ENCODE results near the gene UBTD2. TPM values are rescaled to one million over a fixed set of nuclear protein-coding genes. Genes with fewer than 3 reads are reported as not detected.

Gene UBTD2
- total RNA-seq, 1 experiment from 2014 or later, result 42.6 TPM

GRCh38 chr5:172315587-172316493 is 32.3 kb upstream of the UBTD2 start:
- no peak overlapping the region for H3K18ac ChIP-seq (ENCODE audit: insufficient read length, low read depth, low read length)
- H3K27ac ChIP-seq (ENCODE audit: insufficient read length, low read depth, low read length), result no peak overlapping the region

More at GRCh38 chr5:172315587-172316493, 32.3 kb upstream of the UBTD2 start:
- Histone ChIP-seq H2BK120ac (ENCODE audit: low read depth, low read length, poor library complexity, severe bottlenecking) (no peak overlapping the region), H4K20me1 (ENCODE audit: control insufficient read depth, insufficient read depth, insufficient read length) (no peaks in the 10 kb centered on the region), H2AFZ (ENCODE audit: low read length) (no peak overlapping the region), H3K23me2 (ENCODE audit: insufficient read length, low read depth, low read length, poor library complexity, severe bottlenecking) (no peaks in the 10 kb centered on the region), H3K56ac (ENCODE audit: insufficient read length, low read depth, low read length) (no peak overlapping the region), H3K4ac (ENCODE audit: low read depth, low read length) (no peak overlapping the region), H3K27me3 (ENCODE audit: insufficient read depth, low read length) (no peaks in the 10 kb centered on the region), H3K79me1 (ENCODE audit: insufficient read depth, low read depth, low read length, poor library complexity, severe bottlenecking) (no peaks in the 10 kb centered on the region), H4K91ac (ENCODE audit: insufficient read length, low read depth, low read length) (no peak overlapping the region), H3T11ph (ENCODE audit: low read length) (no peak overlapping the region), H3K14ac (ENCODE audit: insufficient read depth, low read length) (no peak overlapping the region), H3K79me2 (ENCODE audit: insufficient read depth, low read length) (no peaks in the 10 kb centered on the region), H3K9me3 (ENCODE audit: control insufficient read depth, low read depth, low read length) (no peaks in the 10 kb centered on the region), H3K4me2 (ENCODE audit: insufficient read depth, insufficient read length, low read length) (no peak overlapping the region), H2BK5ac (ENCODE audit: insufficient read length, low read length) (no peak overlapping the region), H2BK15ac (ENCODE audit: low read depth, low read length) (no peak overlapping the region), H4K8ac (replicated peaks; ENCODE audit: insufficient read length, low read depth, low read length) (no peak overlapping the region), H3K23ac (ENCODE audit: insufficient read length, low read depth, low read length) (no peak overlapping the region), H2BK12ac (ENCODE audit: insufficient read length, low read depth, low read length) (no peak overlapping the region), H2BK20ac (ENCODE audit: low read depth, low read length, poor library complexity, severe bottlenecking) (no peak overlapping the region), H3K9ac (ENCODE audit: extremely low read depth, insufficient read length, low read length) (no peak overlapping the region), H2AK5ac (ENCODE audit: insufficient read length, low read length) (no peak overlapping the region), H3K4me1 (ENCODE audit: insufficient read depth, low read length) (no peaks in the 10 kb centered on the region), H4K5ac (ENCODE audit: insufficient read length, low read depth, low read length) (no peak overlapping the region)
- Mint-ChIP-seq H3K27me3 (ENCODE audit: low read depth) (peaks cover 8% of the 10 kb centered on the region; the same call in 1 of the 2 replicates), H3K27ac (no peak overlapping the region), H3K36me3 (ENCODE audit: insufficient read depth in 1 of 3, low read depth in 3 of 3) (no peaks in the 10 kb centered on the region), H3K4me1 (no peaks in the 10 kb centered on the region), H3K4me3 (no peak overlapping the region), H3K9me3 (peaks cover 0 to 2% of the 10 kb centered on the region in 2 experiments; a peak in 1 of 5 replicates)
- no peak for DNase-seq
- TF ChIP-seq, protein P1, sequence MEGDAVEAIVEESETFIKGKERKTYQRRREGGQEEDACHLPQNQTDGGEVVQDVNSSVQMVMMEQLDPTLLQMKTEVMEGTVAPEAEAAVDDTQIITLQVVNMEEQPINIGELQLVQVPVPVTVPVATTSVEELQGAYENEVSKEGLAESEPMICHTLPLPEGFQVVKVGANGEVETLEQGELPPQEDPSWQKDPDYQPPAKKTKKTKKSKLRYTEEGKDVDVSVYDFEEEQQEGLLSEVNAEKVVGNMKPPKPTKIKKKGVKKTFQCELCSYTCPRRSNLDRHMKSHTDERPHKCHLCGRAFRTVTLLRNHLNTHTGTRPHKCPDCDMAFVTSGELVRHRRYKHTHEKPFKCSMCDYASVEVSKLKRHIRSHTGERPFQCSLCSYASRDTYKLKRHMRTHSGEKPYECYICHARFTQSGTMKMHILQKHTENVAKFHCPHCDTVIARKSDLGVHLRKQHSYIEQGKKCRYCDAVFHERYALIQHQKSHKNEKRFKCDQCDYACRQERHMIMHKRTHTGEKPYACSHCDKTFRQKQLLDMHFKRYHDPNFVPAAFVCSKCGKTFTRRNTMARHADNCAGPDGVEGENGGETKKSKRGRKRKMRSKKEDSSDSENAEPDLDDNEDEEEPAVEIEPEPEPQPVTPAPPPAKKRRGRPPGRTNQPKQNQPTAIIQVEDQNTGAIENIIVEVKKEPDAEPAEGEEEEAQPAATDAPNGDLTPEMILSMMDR (conservative IDR thresholded peaks at IDR 0.05), result no peak
- WGBS (ENCODE audit: extremely low coverage, insufficient read length, low lambda C conversion rate), result no CpG with 5 or more reads among the region's 11 CpGs
